IPS-18a (cell line): ENCODE results near the gene ANK2.
A peak's percentile ranks its signal among the peaks of the same experiment; 100 is the strongest.

Experiments used
- H3K27ac ChIP-seq: one replicate; pipeline ENCODE4 v1.5.1; 2013; ENCODE audit warnings: low read length
- H3K27me3 ChIP-seq: one replicate; pipeline ENCODE4 v1.6.1; 2013; ENCODE audit warnings: mild to moderate bottlenecking, low read length; ENCODE audit not compliant: control insufficient read depth, insufficient read depth
- H3K36me3 ChIP-seq: one replicate; pipeline ENCODE4 v1.6.1; 2013; ENCODE audit warnings: low read depth, low read length; ENCODE audit not compliant: control insufficient read depth
- H3K4me1 ChIP-seq: one replicate; pipeline ENCODE4 v1.6.1; 2013; ENCODE audit warnings: low read depth, low read length; ENCODE audit not compliant: control insufficient read depth
- H3K4me3 ChIP-seq: one replicate; pipeline ENCODE4 v1.5.1; 2013; ENCODE audit warnings: low read length
- H3K9ac ChIP-seq: one replicate; pipeline ENCODE4 v1.6.1; 2013; ENCODE audit warnings: mild to moderate bottlenecking, low read length, moderate library complexity
- H3K9me3 ChIP-seq: one replicate; pipeline ENCODE4 v1.6.1; 2013; ENCODE audit warnings: low read depth, low read length; ENCODE audit not compliant: control insufficient read depth

Gene ANK2

GRCh38 chr4:113094802-113095201, 45.3 kb downstream of the ANK2 start:
- Histone ChIP-seq H3K27ac (no peak overlapping the region), H3K9ac (no peak overlapping the region), H3K27me3 (no peaks in the 10 kb centered on the region), H3K9me3 (no peaks in the 10 kb centered on the region), H3K36me3 (no peaks in the 10 kb centered on the region), H3K4me3 (no peak overlapping the region), H3K4me1 (no peaks in the 10 kb centered on the region)

- Histone ChIP-seq H3K4me1 (peaks cover 11% of the 10 kb centered on the region), H3K4me3 (no peak overlapping the region), H3K9ac (no peak overlapping the region), H3K27me3 (no peaks in the 10 kb centered on the region), H3K27ac (no peak overlapping the region), H3K36me3 (no peaks in the 10 kb centered on the region), H3K9me3 (no peaks in the 10 kb centered on the region)
These were observed 52.2 kb downstream of the ANK2 start for GRCh38 chr4:113101669-113102068.

- no peaks in the 10 kb centered on the region for H3K36me3 ChIP-seq
- peaks cover 11% of the 10 kb centered on the region for H3K4me1 ChIP-seq
- H3K27me3 ChIP-seq = no peaks in the 10 kb centered on the region
- H3K27ac ChIP-seq = peak overlapping the region; percentile 30
- H3K9me3 ChIP-seq = no peaks in the 10 kb centered on the region
- no peak overlapping the region for H3K9ac ChIP-seq
- H3K4me3 ChIP-seq = no peak overlapping the region
These were observed 54.1 kb downstream of the ANK2 start for GRCh38 chr4:113103556-113103955.

GRCh38 chr4:113106108-113106507, 56.7 kb downstream of the ANK2 start:
- Histone ChIP-seq H3K36me3 (no peaks in the 10 kb centered on the region), H3K27me3 (no peaks in the 10 kb centered on the region), H3K4me1 (peaks cover 11% of the 10 kb centered on the region), H3K9ac (no peak overlapping the region), H3K27ac (no peak overlapping the region), H3K9me3 (no peaks in the 10 kb centered on the region), H3K4me3 (no peak overlapping the region)

- no peaks in the 10 kb centered on the region for H3K36me3 ChIP-seq
- no peaks in the 10 kb centered on the region for H3K9me3 ChIP-seq
- no peak overlapping the region for H3K27ac ChIP-seq
- no peaks in the 10 kb centered on the region for H3K27me3 ChIP-seq
- H3K4me1 ChIP-seq = peaks cover 6% of the 10 kb centered on the region
- H3K4me3 ChIP-seq = no peak overlapping the region
- no peak overlapping the region for H3K9ac ChIP-seq
These were observed 59.8 kb downstream of the ANK2 start for GRCh38 chr4:113109106-113109718.

GRCh38 chr4:113112338-113112978, 63.0 kb downstream of the ANK2 start:
- Histone ChIP-seq H3K27me3 (no peaks in the 10 kb centered on the region), H3K4me3 (no peak overlapping the region), H3K4me1 (peaks cover 10% of the 10 kb centered on the region), H3K9me3 (no peaks in the 10 kb centered on the region), H3K27ac (no peak overlapping the region), H3K36me3 (no peaks in the 10 kb centered on the region), H3K9ac (no peak overlapping the region)

- no peaks in the 10 kb centered on the region for H3K36me3 ChIP-seq
These were observed 63.7 kb downstream of the ANK2 start for GRCh38 chr4:113113151-113113550.

GRCh38 chr4:113114884-113115283, 65.4 kb downstream of the ANK2 start:
- H3K4me1 ChIP-seq = peaks cover 10% of the 10 kb centered on the region
- no peak overlapping the region for H3K9ac ChIP-seq
- no peaks in the 10 kb centered on the region for H3K36me3 ChIP-seq
- H3K4me3 ChIP-seq = no peak overlapping the region
- no peaks in the 10 kb centered on the region for H3K9me3 ChIP-seq
- no peak overlapping the region for H3K27ac ChIP-seq
- no peaks in the 10 kb centered on the region for H3K27me3 ChIP-seq

More at GRCh38 chr4:113113151-113113550, 63.7 kb downstream of the ANK2 start:
- Histone ChIP-seq H3K27ac (no peak overlapping the region), H3K4me3 (no peak overlapping the region), H3K9me3 (no peaks in the 10 kb centered on the region), H3K9ac (no peak overlapping the region), H3K4me1 (peaks cover 10% of the 10 kb centered on the region), H3K27me3 (no peaks in the 10 kb centered on the region)

GRCh38 chr4:113116414-113117357, 67.2 kb downstream of the ANK2 start:
- Histone ChIP-seq H3K9me3 (no peaks in the 10 kb centered on the region), H3K4me3 (no peak overlapping the region), H3K4me1 (peaks cover 10% of the 10 kb centered on the region), H3K36me3 (no peaks in the 10 kb centered on the region), H3K27me3 (no peaks in the 10 kb centered on the region), H3K27ac (no peak overlapping the region), H3K9ac (no peak overlapping the region)

- H3K4me3 ChIP-seq = no peak overlapping the region
- no peaks in the 10 kb centered on the region for H3K36me3 ChIP-seq
- H3K27me3 ChIP-seq = no peaks in the 10 kb centered on the region
- no peak overlapping the region for H3K9ac ChIP-seq
- H3K27ac ChIP-seq = no peak overlapping the region
- no peaks in the 10 kb centered on the region for H3K9me3 ChIP-seq
- H3K4me1 ChIP-seq = peaks cover 10% of the 10 kb centered on the region
These were observed 67.9 kb downstream of the ANK2 start for GRCh38 chr4:113117358-113117702.

GRCh38 chr4:113122066-113122465, 72.6 kb downstream of the ANK2 start:
- Histone ChIP-seq H3K27me3 (no peaks in the 10 kb centered on the region), H3K9me3 (no peaks in the 10 kb centered on the region), H3K36me3 (no peaks in the 10 kb centered on the region), H3K27ac (no peak overlapping the region), H3K4me3 (no peak overlapping the region), H3K4me1 (no peaks in the 10 kb centered on the region), H3K9ac (no peak overlapping the region)
